Bone marrow (tissue), 2 donors: Measurements from ENCODE around the gene THSD7A.

ENCODE experiments used
- DNase-seq, 2 donors: peaks; one replicate each; lab custom pipeline; 2025; lab: John Stamatoyannopoulos, UW

The THSD7A gene

DNA sequence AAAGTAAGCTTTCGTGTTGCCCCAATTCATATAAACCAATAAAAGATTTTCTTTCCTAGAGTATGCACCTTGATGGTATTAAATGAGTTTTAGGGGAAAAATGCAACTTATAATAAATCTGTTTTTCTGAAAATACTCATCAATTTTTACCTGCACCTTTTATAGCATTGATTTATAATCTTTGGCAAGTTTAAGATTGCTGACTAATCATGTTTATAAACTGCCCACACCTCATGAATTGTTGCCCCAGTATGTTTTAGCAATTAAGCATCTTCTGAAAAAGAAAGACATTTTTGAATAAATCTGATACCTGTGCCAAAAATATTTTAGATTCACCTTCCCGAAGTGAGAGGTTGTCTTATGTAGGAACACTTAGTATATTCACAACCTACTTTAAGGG is 420.0 kb downstream of the THSD7A start:
- DNase-seq = no peak

DNA sequence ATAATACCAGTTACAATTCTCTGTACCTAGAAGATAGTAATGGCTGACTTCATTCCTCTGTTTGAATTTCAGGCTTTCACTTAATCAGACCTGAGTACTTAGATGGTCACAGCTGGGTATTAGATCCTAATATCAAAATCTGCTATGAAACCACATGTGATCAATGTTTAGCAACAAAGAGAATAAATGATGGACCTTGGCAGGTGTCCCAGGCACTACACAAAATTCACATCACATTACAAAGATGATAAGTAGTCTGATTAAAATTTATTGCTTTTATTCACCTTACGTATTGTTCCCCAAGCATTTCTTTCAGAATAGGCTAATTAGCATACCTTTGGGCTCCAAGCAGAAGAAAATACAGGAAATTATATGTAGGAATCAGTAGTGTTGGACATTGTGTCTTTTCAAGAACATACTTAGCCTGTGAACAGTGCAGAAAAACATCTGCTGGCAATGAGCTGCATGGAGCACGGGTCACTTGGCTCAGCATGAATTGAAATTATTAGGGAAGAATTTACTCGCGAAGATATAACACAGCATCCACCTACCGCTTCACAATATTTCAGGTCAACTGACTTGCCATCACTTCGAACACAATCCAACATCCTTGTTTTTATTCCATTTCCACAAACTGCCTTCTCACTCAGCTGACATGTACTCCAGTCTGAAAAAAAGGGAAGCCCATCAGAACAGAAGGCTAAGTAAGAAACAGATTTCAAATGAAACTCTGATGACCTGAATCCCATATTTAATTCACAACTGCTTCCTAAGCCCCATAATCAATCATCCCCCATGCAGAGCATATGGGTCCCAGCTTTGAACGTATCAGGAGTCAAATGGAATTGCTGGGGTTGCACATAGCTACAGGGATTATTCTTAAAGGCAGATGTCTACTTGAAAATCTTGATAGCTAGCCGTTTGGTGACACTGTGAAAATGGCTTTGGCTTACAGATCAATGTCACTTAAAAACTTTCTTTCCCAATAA is 421.0 kb downstream of the THSD7A start:
- DNase-seq = no peak

DNA sequence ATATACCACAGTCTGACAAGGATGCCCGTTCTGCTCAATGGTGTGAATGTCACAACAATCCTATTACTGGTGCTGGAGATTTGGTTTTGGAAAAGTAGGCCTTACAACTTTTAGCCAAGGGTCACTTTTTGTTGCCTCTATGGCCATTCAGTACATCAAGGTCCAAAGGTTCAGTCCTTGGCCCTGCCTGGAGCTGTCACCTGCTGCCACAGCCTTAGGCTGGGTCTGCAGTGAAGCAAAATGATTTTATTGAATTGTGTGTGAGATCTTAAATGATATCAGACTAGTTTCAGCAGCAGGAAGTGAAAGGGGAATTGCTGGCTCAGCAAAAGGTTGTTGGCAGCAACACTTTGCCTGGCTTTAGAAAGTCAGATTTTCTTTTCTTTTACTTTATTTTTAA is 427.6 kb downstream of the THSD7A start:
- no peak for DNase-seq

DNA sequence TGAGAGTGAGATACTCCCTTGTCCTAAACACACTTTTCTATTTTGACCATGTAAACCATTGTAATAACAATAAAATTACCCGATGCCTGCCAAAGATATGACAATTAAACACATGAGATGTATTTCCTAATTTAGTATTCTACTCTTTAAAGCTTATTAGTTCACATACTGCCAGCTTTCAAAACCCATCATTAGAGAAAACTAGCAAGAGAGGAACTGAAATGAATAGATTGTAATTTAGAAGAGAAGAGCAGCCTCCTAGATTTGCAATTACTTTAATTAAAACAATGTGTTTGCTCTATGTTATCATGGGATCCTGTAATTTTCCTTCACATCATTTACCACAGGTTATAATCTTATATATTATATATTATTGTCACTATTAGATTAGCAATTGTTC is 428.2 kb downstream of the THSD7A start:
- no peak for DNase-seq

DNA sequence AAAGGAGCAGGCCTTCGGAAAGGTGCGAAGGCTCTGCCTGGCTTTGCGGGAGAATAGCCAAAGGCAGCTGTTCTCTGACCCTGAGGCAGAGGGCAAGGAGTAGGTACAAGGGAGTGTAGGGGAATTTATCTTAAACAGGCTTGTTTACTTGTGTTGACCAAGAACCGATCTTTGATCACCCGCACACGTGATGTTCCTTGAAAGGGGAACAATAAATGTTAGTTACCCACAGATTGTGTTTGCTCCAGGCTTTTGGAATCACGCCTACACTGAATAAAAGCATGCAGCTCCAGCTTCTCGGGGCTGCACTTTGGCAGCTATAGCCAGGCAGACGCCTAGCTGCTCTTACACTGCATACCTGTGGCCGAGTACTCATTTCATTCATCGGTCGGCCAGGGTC is 437.6 kb downstream of the THSD7A start:
- DNase-seq = no peak

DNA sequence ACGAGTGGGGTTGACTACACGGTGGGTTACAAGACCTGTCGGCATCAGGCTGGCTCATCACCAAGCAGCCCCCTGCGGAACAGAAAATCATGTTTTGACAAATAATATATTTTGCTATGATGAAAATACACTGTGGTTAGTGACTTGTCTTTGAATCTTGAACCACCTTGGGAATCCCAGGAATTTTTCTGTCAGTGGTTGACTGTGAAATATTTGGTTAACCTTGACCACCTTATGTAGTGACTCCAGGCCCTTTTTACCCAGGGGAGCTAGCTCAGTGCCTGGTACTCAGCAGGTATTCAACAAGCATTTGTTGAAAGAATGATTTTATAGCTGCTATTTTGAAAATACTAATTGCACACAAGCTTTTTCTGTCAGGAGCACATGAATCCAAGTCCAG is 452.4 kb downstream of the THSD7A start:
- DNase-seq = no peak

DNA sequence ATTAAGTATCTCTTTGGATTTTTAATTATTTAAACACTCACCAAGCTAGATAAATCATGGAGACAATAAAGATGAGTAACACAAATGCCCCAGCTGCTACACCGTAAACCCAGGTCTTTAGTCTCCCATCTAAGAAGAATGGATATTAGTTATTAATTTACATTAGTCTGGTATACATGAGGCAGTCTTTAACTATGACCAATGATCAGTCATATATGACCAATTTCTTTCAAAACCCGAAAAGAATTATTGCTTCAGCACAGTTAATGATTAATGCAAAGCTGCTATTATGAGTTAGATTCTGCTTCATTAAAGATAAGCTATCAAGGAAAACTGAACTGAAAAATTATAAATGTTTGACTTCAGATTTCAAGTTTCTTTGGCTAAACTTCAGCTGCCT is 455.5 kb downstream of the THSD7A start:
- DNase-seq = no peak

DNA sequence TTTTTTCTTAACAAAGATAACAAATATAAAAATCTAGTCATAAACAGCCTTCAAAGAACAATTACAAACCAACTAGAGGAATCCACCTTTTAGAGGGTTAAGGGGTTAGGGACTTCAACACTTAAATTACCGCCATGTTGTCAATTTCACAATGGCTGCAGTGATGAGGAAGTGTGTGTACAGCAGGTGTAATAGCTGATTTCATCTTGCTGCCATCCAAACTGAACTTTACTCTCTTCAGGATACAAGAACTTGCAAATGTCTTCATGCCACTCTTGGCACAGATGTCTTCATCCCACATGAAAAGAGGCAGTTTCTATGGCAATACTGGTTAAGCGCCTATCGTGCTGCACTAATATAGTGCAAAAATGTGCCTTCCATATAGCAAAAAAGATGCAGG is 457.4 kb downstream of the THSD7A start:
- DNase-seq = no peak

DNA sequence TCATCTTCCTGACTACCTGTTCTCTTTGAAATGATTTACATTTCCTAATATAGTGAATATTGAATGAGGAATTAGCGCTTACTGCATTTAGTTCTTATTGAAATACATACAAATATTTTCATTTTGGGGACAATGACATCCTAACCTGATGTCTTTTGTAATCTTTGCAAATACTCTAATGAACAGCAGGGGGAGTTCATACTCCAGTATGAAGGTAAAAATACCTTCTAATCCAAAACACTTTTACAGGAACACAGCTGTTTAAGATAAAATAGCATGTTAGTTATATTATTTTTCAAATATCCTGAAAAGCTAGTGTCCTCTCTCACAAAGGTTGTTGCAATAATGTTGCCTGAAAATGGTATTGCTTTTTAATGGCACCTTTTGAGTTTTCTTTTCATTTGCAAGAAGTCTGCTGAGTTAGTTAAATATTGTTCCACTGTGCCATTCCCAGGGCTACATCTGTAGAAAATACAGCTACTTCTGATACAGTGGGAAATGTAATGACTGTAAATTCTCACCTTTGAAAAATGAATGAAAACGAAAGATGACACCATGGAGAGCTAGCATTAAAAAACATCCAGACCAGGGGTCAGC is 458.4 kb downstream of the THSD7A start:
- DNase-seq = no peak

DNA sequence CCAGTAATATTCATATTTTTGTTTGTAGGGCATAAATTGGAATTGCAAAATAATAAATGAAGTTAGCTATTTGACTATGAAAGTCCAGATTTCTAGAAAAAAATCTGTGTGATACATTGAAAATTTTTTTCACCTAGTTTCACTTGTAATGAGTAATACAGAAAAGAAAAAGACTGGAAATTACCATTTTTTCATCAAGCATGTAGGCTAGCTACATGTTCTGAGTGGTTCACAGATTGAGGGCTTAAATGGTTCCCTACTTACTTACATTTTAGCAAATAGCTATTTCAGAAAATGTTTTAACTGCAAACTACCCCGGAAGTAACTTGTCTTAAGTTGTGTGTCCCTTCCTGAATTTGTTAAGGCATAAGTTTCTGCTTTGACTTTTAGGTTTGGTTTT is 462.3 kb downstream of the THSD7A start:
- no peak for DNase-seq

DNA sequence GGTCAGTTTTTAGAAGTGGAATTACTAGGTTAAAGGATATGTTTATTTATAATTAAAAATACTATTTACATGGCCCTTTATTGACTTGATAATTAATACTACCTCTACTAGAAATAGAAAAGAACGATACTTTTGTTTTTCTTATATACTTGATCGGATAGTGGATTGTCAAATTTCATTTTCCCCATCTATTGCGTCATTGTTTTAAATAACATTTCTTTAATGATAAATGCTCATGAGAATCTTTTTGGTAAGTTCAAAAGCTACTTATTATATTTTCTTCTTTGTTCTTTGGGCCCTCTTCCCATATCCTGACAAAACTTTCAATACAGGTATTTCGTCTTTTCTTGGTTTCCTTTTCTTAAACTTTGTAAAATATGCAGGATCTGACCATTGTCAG is 465.9 kb downstream of the THSD7A start:
- DNase-seq = no peak

DNA sequence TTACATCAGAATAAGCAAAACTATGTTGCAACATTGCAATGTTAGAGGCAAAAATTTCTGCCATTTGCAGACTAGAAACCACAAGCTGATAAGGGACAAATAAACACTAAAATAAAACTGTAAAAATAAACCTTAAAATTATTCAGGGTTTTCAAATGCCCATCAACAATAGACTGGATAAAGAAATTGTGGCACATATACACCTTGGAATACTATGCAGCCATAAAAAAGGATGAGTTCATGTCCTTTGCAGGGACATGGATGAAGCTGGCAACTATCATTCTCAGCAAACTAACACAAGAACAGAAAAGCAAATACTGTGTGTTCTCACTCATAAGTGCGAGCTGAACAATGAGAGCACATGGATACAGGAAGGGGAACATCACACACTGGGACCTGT is 473.4 kb downstream of the THSD7A start:
- no peak for DNase-seq

DNA sequence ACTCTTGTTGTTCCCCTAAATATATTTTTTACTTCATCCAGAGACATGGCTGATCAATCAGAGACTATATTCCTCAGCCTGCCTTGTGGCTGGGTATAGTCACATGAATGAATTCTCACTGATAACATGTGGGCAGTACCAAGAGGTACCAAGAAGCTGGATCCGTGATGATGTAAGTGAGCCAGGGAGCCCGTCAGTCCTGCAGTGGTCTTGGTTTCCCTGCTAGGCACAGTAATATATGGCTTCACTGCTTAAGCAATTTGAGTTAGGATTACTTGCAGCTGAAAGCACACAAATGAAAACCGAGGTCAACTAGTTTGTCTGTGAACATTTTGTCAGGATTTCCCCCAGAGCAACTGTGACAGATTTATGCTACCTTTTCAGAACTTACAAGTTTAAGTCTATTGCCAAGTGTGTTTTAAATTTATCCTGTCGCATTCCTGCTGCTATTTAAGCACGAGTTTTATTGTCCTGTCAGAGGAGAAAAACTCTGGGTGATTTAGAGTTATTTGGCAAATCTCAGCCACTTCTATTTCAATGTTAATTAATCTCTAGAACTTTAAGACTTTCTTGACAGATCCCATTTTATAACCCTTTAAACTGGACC is 476.5 kb downstream of the THSD7A start:
- no peak for DNase-seq

DNA sequence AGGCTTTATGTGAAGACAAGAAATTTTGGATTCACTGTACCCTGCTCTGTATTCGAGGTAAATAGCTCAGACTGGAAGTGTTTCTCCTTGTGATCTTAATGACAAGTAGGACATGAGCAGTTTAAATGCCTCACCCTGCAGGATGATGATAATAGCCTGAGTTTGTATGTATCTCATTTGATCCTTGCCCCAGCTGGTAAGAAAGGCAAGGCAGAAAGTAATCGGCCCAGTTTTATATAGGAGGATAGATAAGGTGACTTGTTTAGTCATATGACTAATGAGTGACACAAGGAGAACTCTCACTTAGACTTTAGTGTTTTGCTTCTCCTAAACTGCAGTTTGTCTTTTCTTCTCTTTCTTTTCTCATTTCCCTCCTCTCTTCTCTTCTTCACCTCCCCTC is 485.7 kb downstream of the THSD7A start:
- DNase-seq = no peak

DNA sequence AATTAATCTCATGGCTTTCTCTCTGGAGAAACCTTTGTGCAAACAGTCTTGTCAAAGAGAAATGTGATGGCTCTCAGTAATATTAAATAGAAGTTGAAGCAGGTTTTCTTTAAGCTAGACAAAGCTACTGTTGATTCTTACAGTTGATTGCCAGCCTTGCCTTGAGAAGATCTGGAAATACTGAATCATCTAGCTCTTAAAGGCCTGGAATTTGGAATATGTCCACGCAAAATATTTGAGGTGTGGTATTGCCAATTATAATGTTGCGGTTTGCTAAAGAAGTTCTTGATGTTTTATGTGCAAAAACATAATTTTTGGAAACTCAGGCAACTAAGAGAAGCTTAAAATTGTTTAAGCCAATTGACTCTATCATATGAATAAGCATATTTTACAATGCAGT is 486.4 kb downstream of the THSD7A start:
- no peak for DNase-seq

DNA sequence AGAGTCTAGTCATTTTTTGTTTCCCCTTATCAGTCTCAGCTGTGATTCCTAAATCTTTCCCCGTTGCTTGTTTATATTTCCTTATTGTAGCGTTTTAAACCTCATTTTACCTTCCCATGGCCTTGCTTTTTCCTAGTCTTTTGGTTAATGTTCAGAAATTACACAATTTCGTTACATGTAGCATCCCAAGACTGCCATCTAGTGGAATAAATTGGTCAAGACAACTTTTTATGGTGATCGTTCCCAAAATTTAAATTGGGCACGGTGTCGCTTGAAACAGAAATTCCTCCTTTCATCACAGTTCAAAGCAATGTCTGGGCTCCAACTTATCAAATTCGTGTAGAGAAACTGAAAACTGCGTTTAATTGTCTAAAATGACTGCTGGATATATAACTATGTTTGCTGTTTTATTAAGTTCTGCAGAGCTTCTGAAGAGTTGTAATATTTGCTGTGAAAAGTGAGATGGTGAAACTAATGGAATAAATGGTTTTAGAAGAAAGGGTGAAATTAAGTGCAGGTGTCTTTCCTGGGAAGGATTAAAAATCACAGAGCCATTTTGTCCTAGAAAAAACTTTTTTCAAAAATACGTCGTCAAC is 488.1 kb downstream of the THSD7A start:
- DNase-seq = peak in 1 of 2 donors; percentile 31

DNA sequence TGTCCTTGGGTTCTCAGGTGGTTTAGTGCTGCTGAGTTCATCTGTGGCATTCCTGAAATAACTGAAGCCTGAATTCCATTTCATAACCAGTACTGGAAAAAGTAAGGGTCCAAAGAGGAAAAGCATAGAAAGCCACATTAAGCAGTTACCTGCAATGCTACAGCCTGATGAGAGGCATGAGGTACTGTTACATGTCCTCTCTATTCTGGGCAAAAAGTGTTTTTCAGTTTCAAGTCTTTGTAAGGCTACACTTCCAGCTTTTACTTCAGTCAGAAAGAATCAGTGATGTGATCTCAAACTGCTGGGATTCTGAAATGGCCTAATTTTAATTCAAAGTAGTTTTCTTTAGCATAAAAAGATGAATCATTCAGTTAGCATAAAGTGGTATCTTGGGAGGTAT is 488.9 kb downstream of the THSD7A start:
- DNase-seq = no peak

DNA sequence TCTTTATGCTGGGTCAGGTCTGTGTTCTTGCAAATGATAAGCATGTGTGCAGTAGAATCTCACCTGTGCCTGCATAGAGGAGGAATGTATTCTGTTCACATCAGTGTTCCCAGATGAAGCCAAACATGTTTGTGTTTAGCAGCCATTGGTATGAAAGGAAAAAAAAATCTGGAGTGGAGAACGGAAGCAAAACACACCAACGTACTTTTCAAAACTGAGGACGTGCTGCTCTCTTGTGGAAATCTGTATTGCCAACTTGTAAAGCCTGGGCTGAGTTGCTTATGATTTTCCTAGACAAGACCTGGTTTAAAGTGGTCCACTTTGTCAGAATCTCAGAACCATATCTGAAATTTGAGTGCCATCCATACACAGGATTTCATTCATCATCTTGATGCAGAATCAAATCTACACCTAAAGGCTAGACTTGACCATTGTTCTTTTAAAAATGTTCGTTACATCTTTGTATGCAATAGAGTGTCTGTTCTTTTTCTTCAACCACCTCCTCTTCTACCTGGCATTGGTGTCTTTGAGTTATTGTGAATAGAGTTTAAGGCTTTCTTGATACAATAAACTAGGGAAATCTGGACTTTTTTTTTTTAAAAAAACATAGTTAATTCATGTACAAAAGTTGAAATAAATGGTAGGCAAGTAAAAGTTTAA is 490.6 kb downstream of the THSD7A start:
- DNase-seq = no peak

DNA sequence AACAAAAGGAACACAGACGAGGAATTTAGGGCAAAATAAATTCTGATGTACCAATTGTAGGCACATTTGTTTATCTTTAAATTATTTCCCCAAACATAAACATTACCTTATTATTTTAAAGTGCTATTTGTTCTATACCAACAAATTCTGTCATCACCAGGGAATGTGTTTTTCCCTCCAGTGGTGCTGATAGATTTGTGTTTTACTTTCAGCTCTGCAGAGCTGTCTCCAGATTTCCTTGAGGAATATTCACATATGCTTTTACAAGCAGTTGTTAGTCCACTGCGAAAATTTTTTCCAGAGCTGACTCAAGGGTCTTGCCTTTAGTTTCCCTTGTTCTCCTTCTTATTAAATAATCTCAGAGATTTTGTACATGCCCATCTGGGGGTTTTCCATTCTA is 495.6 kb downstream of the THSD7A start:
- no peak for DNase-seq

DNA sequence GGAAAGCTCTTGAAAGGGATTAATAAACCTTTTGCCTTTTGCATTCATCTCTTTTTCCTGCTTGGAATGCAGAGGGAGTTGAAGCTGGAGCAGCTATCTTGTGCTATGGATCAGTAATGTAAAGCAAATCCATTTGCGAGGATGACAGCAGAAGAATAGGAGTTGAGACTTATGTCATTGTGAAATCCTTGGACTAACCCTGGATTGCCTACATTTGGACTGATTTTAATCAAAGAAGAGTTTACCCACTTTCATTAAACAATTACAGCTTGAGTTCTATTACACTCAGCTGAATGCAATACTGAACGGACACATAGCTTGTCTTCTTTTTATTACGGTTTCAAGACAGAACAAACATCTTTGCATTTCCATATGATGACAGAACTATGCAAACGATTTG is 496.1 kb downstream of the THSD7A start:
- no peak for DNase-seq

DNA sequence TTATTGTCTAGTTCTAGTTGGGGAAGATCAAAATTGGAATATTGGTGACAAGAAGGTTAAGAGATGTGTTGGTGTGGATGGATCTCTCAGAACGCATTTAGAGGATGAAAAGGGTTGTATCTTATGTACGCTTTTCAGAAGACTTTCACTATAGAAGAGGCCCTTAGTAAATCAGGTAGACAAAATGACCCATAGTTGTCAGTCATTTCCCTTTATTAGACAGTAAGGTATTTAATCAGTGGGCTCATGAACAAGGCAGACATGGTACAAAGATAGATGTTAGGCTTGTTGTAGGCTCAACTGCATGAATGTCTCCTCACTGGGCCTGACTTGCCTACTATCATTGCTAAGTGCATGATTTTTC is 499.2 kb downstream of the THSD7A start:
- no peak for DNase-seq

DNA sequence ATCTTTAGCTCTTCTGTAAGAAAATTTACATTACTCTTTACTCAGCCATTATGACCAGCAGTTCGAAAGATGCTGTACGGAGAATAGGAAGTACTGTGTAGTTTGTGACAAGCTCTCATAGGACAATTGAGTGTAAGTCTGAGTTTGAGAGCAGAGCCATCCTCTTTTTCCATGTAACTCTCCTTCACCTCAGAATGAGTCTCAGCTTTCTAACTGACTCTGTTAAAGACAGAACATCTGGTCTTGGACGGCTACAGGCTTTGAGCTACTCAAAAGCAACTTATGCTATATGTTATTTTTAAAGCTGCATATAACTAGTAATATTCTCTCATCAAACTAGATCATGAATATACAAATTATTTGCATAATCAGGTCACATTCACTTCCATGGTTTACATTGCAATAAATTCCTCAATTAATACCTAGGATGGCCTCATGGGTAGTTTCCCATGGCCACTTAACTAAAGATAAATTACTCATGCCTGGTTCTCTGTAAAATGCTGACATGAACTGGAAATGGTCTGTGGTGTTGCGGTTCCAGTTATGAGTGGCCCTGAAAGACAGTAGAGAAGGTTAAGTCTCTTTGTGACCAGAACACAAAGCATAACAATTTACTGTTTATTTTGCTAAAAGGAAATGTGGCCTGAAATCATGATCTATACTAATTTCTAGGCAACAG is 499.7 kb downstream of the THSD7A start:
- no peak for DNase-seq
